GM12878 (cell line): ENCODE measurements around the gene CNN3. TPM values are rescaled to one million over a fixed set of nuclear protein-coding genes. Genes with fewer than 3 reads are reported as not detected.

Experiments
- ATAC-seq: fragments of 200-7000 bp; cut with Tn5 transposase; 3 replicates; pipeline ENCODE4 v1.9.1; 2020; ENCODE audit warnings: mild to moderate bottlenecking, moderate library complexity
- BruUV-seq: library from RNA; stranded (reverse); fragments of 400-500 nt; replicated peaks from 2 replicates; lab custom pipeline; 2021; lab: Mats Ljungman, UMichigan
- CTCF ChIA-PET: fragments of 300-600 bp; sonication (Branson Sonifier 250); formaldehyde crosslinking; extraction: SDS; loops from one replicate; lab custom pipeline; 2021; ENCODE audit warnings: inconsistent platforms; lab: Yijun Ruan, JAX
- POLR2A ChIA-PET: fragments of 350-600 bp; formaldehyde crosslinking; extraction: SDS; loops from one replicate; lab custom pipeline; 2021; ENCODE audit warnings: inconsistent platforms; lab: Charles Lee
- RAD21 ChIA-PET: fragments of 300-600 bp; sonication (Branson Sonifier 250); formaldehyde crosslinking; loops from one replicate; lab custom pipeline; 2023; ENCODE audit warnings: antibody characterized with exemption; ENCODE audit not compliant: unreplicated experiment; lab: Charles Lee
- SMC1A ChIA-PET: fragments of 300-600 bp; sonication (Branson Sonifier 250); formaldehyde crosslinking; loops from one replicate; lab custom pipeline; 2023; ENCODE audit not compliant: unreplicated experiment, uncharacterized antibody; lab: Charles Lee
- DNase-seq: peaks from one replicate; pipeline ENCODE4 v3.0.0-alpha.2; 2011; ENCODE audit warnings: low read depth, low spot score
- FAIRE-seq: peaks from 3 replicates; lab custom pipeline; 2011; peaks lifted over from hg19 to GRCh38; lab: Jason Lieb, UNC
- H2AFZ ChIP-seq: 2 replicates; pipeline ENCODE4 v1.6.0; 2011; ENCODE audit warnings: low read depth, low read length, control low read depth; ENCODE audit not compliant: control insufficient read depth
- H3K27ac ChIP-seq: 2 replicates; pipeline ENCODE4 v1.5.1; 2011; ENCODE audit warnings: control low read depth; ENCODE audit not compliant: control insufficient read depth, insufficient read depth
- H3K27me3 ChIP-seq, 2 experiments: replicated peaks in 1 of 2; 2 replicates each; pipeline versions ENCODE4 v1.6.0 to v1.6.1; 2011; ENCODE audit warnings: low read length in 1 of 2; ENCODE audit not compliant: control insufficient read depth in 2 of 2, insufficient read depth in 2 of 2
- H3K36me3 ChIP-seq, 2 experiments: 2 replicates each; pipeline ENCODE4 v1.5.1; 2011; ENCODE audit warnings: low read length in 1 of 2; ENCODE audit not compliant: control insufficient read depth in 2 of 2, insufficient read depth in 2 of 2
- H3K4me1 ChIP-seq: 2 replicates; pipeline ENCODE4 v1.6.1; 2011; ENCODE audit warnings: mild to moderate bottlenecking, low read length, moderate library complexity, mixed read lengths; ENCODE audit not compliant: control insufficient read depth, insufficient read depth
- H3K4me2 ChIP-seq: 2 replicates; pipeline ENCODE4 v1.6.0; 2011; ENCODE audit warnings: control low read depth; ENCODE audit not compliant: control insufficient read depth, insufficient read depth
- H3K4me3 ChIP-seq: fragments of 200-600 bp; sonication (generic); 2 replicates; pipeline ENCODE4 v1.5.1; 2016
- H3K79me2 ChIP-seq: 2 replicates; pipeline ENCODE4 v1.6.0; 2011; ENCODE audit warnings: low read length; ENCODE audit not compliant: control insufficient read depth, insufficient read depth
- H3K9ac ChIP-seq: 2 replicates; pipeline ENCODE4 v1.8.0; 2011; ENCODE audit warnings: low read length, control low read depth, mixed read lengths; ENCODE audit not compliant: control insufficient read depth, insufficient read depth
- H3K9me3 ChIP-seq: replicated peaks from 3 replicates; pipeline ENCODE4 v1.5.1; 2011; ENCODE audit warnings: mild to moderate bottlenecking, low read length; ENCODE audit not compliant: control insufficient read depth, insufficient read depth
- H4K20me1 ChIP-seq: 2 replicates; pipeline ENCODE4 v1.6.0; 2011; ENCODE audit not compliant: control insufficient read depth, insufficient read depth
- BCL11A ChIP-seq: IDR thresholded peaks from 2 replicates; pipeline ENCODE4 v1.6.1; 2011; ENCODE audit warnings: low read depth, low read length
- POLR2A ChIP-seq: IDR thresholded peaks from 2 replicates; pipeline ENCODE4 v1.6.1; 2011; ENCODE audit warnings: low read depth, mild to moderate bottlenecking, low read length
- SMAD1 ChIP-seq: fragments of 450-650 bp; IDR thresholded peaks from 2 replicates; pipeline ENCODE4 v1.6.1; 2018; ENCODE audit warnings: mild to moderate bottlenecking, low read depth; ENCODE audit not compliant: partially characterized antibody
- ZNF217 ChIP-seq: fragments of 450-650 bp; IDR thresholded peaks from 2 replicates; pipeline ENCODE4 v1.6.1; 2017; ENCODE audit warnings: antibody characterized with exemption, mild to moderate bottlenecking
- WGBS: methylation state at CpG from one replicate; pipeline ENCODE4 v1.1.6; 2016; ENCODE audit warnings: low lambda C conversion rate; ENCODE audit not compliant: insufficient replicate concordance, insufficient coverage; ENCODE audit errors: missing lambda C conversion rate; 5-methylcytosine and 5-hydroxymethylcytosine counted together
- in situ Hi-C: fragments of 300-500 bp; cut with MboI; formaldehyde crosslinking; loops from 9 replicates; pipeline ENCODE4 v1.14.3; 2018; ENCODE audit warnings: mixed read lengths
- intact Hi-C: fragments of 100-400 bp; cut with micrococcal nuclease; formaldehyde crosslinking; loops from one replicate; pipeline ENCODE4 v1.14.2; 2022; ENCODE audit not compliant: unreplicated experiment
- polyA plus RNA-seq, 11 experiments: library from polyadenylated mRNA; depleted of rRNA in 4 of 11; unstranded in 6 of 11; stranded (reverse) in 5 of 11; fragments of >200 nt; fragmentation: Nextera tagmentation in 4 of 11; fragmentation: Illumina TruSeq in 1 of 11; extraction: Ambion mirVana in 4 of 11; extraction: Trizol in 1 of 11; gene quantifications; 1 replicate in 1 of 11; 2 replicates in 10 of 11; pipeline versions ENCODE4 v1.2.1 to v1.2.3, GENCODE V29; 2011 to 2016; ENCODE audit warnings: inconsistent platforms in 2 of 11, missing spikeins in 2 of 11, low read depth in 1 of 11
- total RNA-seq, 4 experiments: library from RNA; depleted of rRNA in 3 of 4; stranded (reverse); fragments of >200 nt in 3 of 4; fragmentation: Illumina TruSeq in 1 of 4; extraction: Trizol in 1 of 4; gene quantifications; 2 replicates each; pipeline versions ENCODE4 v1.2.1 to v1.2.3, GENCODE V29; 2013 to 2021
- TF ChIP-seq, protein P1 (sequence below): fragments of 450-650 bp; IDR thresholded peaks from 2 replicates; pipeline ENCODE4 v1.6.1; 2018; ENCODE audit warnings: borderline replicate concordance, mild to moderate bottlenecking; ENCODE audit not compliant: partially characterized antibody
- TF ChIP-seq, protein P2 (sequence below): IDR thresholded peaks from 2 replicates; pipeline ENCODE4 v1.6.1; 2012; ENCODE audit warnings: mild to moderate bottlenecking, low read depth, low read length

The CNN3 gene
- total and polyA plus RNA-seq, 10 of the 15 experiments (the other 5 are each of a cell fraction or from before 2014, with no cell fraction given), result 0.20 to 48.4 (median 34.3) TPM

DNA sequence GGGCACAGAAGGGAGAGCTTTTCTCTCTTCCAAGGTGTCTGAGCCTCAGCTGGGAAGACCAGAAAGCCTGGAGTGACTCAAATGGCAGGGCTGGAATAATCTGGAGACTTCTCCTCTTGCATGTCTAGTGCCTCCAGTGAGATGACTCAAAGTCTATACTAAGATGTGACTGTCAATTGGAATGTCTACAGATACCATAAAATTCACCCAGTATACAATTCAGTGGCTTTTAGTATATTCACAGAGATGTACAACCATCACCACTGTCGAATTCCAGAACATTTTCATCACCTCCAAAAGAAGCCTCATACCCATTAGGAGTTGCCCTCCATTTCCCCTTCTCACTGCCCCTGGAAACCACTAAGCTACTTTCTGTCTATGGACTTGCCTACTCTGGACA is 47.9 kb upstream of the CNN3 start:
- no peak overlapping the region for H3K4me3 ChIP-seq
- SMC1A ChIA-PET, result interaction anchor here (0.6 kb wide), 2 partner anchors 11 to 125 kb away, joined by 3 read pairs; no protein-coding TSS in a partner anchor
- no peaks in the 10 kb centered on the region for H3K27me3 ChIP-seq
- in situ Hi-C loops (no loop called here), intact Hi-C loops (no loop called here)
- BruUV-seq, result no TSS peak
- CTCF ChIA-PET, result no interaction called here
- H4K20me1 ChIP-seq, result no peaks in the 10 kb centered on the region
- H3K9ac ChIP-seq, result no peak overlapping the region
- RAD21 ChIA-PET, result no interaction called here
- no peaks in the 10 kb centered on the region for H3K36me3 ChIP-seq
- no peak for ATAC-seq
- H3K79me2 ChIP-seq, result no peaks in the 10 kb centered on the region
- no peaks in the 10 kb centered on the region for H3K4me1 ChIP-seq
- no peak overlapping the region for H3K27ac ChIP-seq
- no peak overlapping the region for H3K4me2 ChIP-seq
- no peak for DNase-seq
- no peaks in the 10 kb centered on the region for H3K9me3 ChIP-seq
- no peak overlapping the region for H2AFZ ChIP-seq
- no peak for FAIRE-seq
- 6% methylated on average over 1 of the region's 1 CpG for WGBS
- POLR2A ChIA-PET, result no interaction called here
- no peak for TF ChIP-seq BCL11A
- TF ChIP-seq SMAD1, result no peak
- TF ChIP-seq POLR2A, result no peak
- TF ChIP-seq, protein P1, sequence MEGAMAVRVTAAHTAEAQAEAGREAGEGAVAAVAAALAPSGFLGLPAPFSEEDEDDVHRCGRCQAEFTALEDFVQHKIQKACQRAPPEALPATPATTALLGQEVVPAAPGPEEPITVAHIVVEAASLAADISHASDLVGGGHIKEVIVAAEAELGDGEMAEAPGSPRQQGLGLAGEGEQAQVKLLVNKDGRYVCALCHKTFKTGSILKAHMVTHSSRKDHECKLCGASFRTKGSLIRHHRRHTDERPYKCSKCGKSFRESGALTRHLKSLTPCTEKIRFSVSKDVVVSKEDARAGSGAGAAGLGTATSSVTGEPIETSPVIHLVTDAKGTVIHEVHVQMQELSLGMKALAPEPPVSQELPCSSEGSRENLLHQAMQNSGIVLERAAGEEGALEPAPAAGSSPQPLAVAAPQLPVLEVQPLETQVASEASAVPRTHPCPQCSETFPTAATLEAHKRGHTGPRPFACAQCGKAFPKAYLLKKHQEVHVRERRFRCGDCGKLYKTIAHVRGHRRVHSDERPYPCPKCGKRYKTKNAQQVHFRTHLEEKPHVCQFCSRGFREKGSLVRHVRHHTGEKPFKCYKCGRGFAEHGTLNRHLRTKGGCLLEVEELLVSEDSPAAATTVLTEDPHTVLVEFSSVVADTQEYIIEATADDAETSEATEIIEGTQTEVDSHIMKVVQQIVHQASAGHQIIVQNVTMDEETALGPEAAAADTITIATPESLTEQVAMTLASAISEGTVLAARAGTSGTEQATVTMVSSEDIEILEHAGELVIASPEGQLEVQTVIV, result no peak
- TF ChIP-seq, protein P2, sequence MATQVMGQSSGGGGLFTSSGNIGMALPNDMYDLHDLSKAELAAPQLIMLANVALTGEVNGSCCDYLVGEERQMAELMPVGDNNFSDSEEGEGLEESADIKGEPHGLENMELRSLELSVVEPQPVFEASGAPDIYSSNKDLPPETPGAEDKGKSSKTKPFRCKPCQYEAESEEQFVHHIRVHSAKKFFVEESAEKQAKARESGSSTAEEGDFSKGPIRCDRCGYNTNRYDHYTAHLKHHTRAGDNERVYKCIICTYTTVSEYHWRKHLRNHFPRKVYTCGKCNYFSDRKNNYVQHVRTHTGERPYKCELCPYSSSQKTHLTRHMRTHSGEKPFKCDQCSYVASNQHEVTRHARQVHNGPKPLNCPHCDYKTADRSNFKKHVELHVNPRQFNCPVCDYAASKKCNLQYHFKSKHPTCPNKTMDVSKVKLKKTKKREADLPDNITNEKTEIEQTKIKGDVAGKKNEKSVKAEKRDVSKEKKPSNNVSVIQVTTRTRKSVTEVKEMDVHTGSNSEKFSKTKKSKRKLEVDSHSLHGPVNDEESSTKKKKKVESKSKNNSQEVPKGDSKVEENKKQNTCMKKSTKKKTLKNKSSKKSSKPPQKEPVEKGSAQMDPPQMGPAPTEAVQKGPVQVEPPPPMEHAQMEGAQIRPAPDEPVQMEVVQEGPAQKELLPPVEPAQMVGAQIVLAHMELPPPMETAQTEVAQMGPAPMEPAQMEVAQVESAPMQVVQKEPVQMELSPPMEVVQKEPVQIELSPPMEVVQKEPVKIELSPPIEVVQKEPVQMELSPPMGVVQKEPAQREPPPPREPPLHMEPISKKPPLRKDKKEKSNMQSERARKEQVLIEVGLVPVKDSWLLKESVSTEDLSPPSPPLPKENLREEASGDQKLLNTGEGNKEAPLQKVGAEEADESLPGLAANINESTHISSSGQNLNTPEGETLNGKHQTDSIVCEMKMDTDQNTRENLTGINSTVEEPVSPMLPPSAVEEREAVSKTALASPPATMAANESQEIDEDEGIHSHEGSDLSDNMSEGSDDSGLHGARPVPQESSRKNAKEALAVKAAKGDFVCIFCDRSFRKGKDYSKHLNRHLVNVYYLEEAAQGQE, result no peak
- TF ChIP-seq ZNF217, result no peak
